Vagina (tissue), 2 donors: ENCODE measurements around the gene OMA1. TPM values are rescaled to one million over a fixed set of nuclear protein-coding genes. Genes with fewer than 3 reads are reported as not detected.

Experiments used
- DNase-seq, 2 donors: peaks; one replicate each; pipeline ENCODE4 v3.0.0-alpha.2; 2017; ENCODE audit errors: extremely low spot score in 2 of 2
- H3K27ac ChIP-seq: fragments of 200-600 bp; sonication (generic); one replicate; pipeline ENCODE4 v1.5.1; 2019
- H3K27me3 ChIP-seq: fragments of 200-600 bp; sonication (generic); one replicate; pipeline ENCODE4 v1.5.1; 2019
- H3K36me3 ChIP-seq, 2 donors: fragments of 200-600 bp; sonication (generic); one replicate each; pipeline ENCODE4 v1.5.1; 2017 to 2019
- H3K4me1 ChIP-seq: fragments of 200-600 bp; sonication (generic); one replicate; pipeline ENCODE4 v1.5.1; 2019
- H3K4me3 ChIP-seq, 2 donors: fragments of 200-600 bp; sonication (generic); 1 replicate in 1 of 2; 2 replicates in 1 of 2; pipeline ENCODE4 v1.5.1; 2016 to 2019
- H3K9me3 ChIP-seq: fragments of 200-600 bp; sonication (generic); one replicate; pipeline ENCODE4 v1.5.1; 2019
- POLR2A ChIP-seq, 2 donors: fragments of 450-650 bp; IDR thresholded peaks; one replicate each; pipeline ENCODE4 v1.6.1; 2017; ENCODE audit warnings: antibody characterized with exemption in 2 of 2, mild to moderate bottlenecking in 2 of 2, moderate library complexity in 2 of 2
- POLR2AphosphoS5 ChIP-seq, 2 donors: sonication (generic); formaldehyde crosslinking; IDR thresholded peaks; one replicate each; pipeline ENCODE4 v1.9.0; 2017; ENCODE audit warnings: antibody characterized with exemption in 2 of 2, mild to moderate bottlenecking in 2 of 2, low read depth in 1 of 2; ENCODE audit not compliant: insufficient read depth in 1 of 2
- intact Hi-C: fragments of 100-400 bp; cut with DNase I; formaldehyde crosslinking; loops from one replicate; pipeline ENCODE4 v1.15.1; 2023
- total RNA-seq: library from RNA; depleted of rRNA; stranded (reverse); fragments of >200 nt; gene quantifications from one replicate; pipeline ENCODE4 v1.2.3, GENCODE V29; 2016
- TF ChIP-seq, protein P1 (sequence below), 3 experiments: fragments of 450-650 bp in 2 of 3; fragments of 200-600 bp in 1 of 3; sonication (generic) in 1 of 3; IDR thresholded peaks; one replicate each; pipeline ENCODE4 v1.5.1; 2017 to 2019; ENCODE audit warnings: antibody characterized with exemption in 3 of 3, mild to moderate bottlenecking in 2 of 3, moderate library complexity in 2 of 3

OMA1 gene
- total RNA-seq = 19.9 TPM

- Histone ChIP-seq H3K36me3 (no peaks in the 10 kb centered on the region), H3K27me3 (no peaks in the 10 kb centered on the region), H3K27ac (peak within 1 kb of the TSS; percentile 99), H3K4me3 (peak within 1 kb of the TSS; percentile 81 to 82), H3K9me3 (no peaks in the 10 kb centered on the region), H3K4me1 (peaks cover 33% of the 10 kb centered on the region)
- intact Hi-C loops = no loop called here
- TF ChIP-seq, protein P1, sequence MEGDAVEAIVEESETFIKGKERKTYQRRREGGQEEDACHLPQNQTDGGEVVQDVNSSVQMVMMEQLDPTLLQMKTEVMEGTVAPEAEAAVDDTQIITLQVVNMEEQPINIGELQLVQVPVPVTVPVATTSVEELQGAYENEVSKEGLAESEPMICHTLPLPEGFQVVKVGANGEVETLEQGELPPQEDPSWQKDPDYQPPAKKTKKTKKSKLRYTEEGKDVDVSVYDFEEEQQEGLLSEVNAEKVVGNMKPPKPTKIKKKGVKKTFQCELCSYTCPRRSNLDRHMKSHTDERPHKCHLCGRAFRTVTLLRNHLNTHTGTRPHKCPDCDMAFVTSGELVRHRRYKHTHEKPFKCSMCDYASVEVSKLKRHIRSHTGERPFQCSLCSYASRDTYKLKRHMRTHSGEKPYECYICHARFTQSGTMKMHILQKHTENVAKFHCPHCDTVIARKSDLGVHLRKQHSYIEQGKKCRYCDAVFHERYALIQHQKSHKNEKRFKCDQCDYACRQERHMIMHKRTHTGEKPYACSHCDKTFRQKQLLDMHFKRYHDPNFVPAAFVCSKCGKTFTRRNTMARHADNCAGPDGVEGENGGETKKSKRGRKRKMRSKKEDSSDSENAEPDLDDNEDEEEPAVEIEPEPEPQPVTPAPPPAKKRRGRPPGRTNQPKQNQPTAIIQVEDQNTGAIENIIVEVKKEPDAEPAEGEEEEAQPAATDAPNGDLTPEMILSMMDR (IDR thresholded peaks at IDR 0.05) = peak; percentile 91 to 99 (median 96)
- TF ChIP-seq POLR2A (IDR thresholded peaks at IDR 0.05) (peak in 1 of 2 donors; percentile 85), POLR2AphosphoS5 (IDR thresholded peaks at IDR 0.05; ENCODE audit: insufficient read depth in 1 of 2, low read depth in 1 of 2) (peak; percentile 86 to 90)
- peak; percentile 97 to 98 for DNase-seq
These were observed at the start of gene OMA1 for GRCh38 chr1:58546520-58547308. OMA1 (minus strand) TSS chr1:58546726; CDS start chr1:58539294, 7,432 bp downstream.

- DNase-seq = no peak
- no peaks in the 10 kb centered on the region for H3K36me3 ChIP-seq
- H3K27ac ChIP-seq = no peak overlapping the region
- TF ChIP-seq, protein P1 (IDR thresholded peaks at IDR 0.05) = no peak
- H3K27me3 ChIP-seq = no peaks in the 10 kb centered on the region
- intact Hi-C loops = no loop called here
- peaks cover 24% of the 10 kb centered on the region for H3K4me1 ChIP-seq
- no peak overlapping the region for H3K4me3 ChIP-seq
- no peaks in the 10 kb centered on the region for H3K9me3 ChIP-seq
These were observed 48.0 kb upstream of the OMA1 start for GRCh38 chr1:58594546-58594945.

DNA sequence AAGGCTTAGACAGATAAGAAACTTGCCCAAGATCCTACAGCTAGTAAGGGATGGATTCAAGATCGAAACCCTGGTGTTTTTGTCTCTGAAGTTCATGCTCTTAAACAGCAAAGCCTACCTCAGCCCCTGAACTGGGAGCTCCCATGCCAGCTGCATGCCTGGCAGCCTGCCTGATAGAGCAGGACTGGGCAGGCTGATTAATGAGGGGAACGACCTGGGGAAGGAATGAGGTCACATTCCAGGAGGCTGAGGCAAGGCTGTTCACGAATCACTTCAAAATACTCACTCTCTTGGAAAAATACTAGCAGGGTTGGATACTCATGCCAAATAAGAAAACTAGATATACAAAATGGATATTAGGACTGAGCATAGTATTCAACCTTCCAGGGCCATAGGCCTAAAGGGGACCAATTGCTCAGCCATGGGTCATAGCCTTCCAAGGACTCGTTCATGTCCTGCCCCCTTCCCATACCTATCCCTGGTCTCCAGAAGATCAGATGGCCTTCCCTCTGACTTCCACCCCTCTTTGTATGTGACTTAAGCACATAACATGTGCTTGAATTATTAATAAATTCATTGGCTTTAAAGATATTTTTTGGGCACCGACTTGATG lies 46.1 kb upstream of the OMA1 start:
- intact Hi-C loops = no loop called here
- Histone ChIP-seq H3K36me3 (no peaks in the 10 kb centered on the region), H3K4me3 (no peak overlapping the region), H3K27ac (peak overlapping the region; percentile 46), H3K4me1 (peaks cover 24% of the 10 kb centered on the region), H3K9me3 (no peaks in the 10 kb centered on the region), H3K27me3 (no peaks in the 10 kb centered on the region)
- DNase-seq = no peak
- TF ChIP-seq POLR2A (IDR thresholded peaks at IDR 0.05) (no peak), POLR2AphosphoS5 (IDR thresholded peaks at IDR 0.05; ENCODE audit: insufficient read depth in 1 of 2, low read depth in 1 of 2) (peak; percentile 35 to 69)
- TF ChIP-seq, protein P1 (IDR thresholded peaks at IDR 0.05) = no peak

GRCh38 chr1:58591806-58592205 lies 45.3 kb upstream of the OMA1 start:
- intact Hi-C loops = no loop called here
- Histone ChIP-seq H3K9me3 (no peaks in the 10 kb centered on the region), H3K27ac (peak overlapping the region; percentile 46), H3K27me3 (no peaks in the 10 kb centered on the region), H3K4me3 (no peak overlapping the region), H3K36me3 (no peaks in the 10 kb centered on the region), H3K4me1 (peaks cover 24% of the 10 kb centered on the region)
- DNase-seq = no peak
- TF ChIP-seq, protein P1 (IDR thresholded peaks at IDR 0.05) = no peak

GRCh38 chr1:58590019-58590418 lies 43.5 kb upstream of the OMA1 start:
- Histone ChIP-seq H3K4me3 (no peak overlapping the region), H3K36me3 (no peaks in the 10 kb centered on the region), H3K27ac (no peak overlapping the region), H3K4me1 (peaks cover 39% of the 10 kb centered on the region), H3K9me3 (no peaks in the 10 kb centered on the region), H3K27me3 (no peaks in the 10 kb centered on the region)
- TF ChIP-seq, protein P1 (IDR thresholded peaks at IDR 0.05) = no peak
- TF ChIP-seq POLR2A (IDR thresholded peaks at IDR 0.05) (no peak), POLR2AphosphoS5 (IDR thresholded peaks at IDR 0.05; ENCODE audit: insufficient read depth in 1 of 2, low read depth in 1 of 2) (no peak)
- DNase-seq = no peak
- intact Hi-C loops = no loop called here
